Vagina (tissue), 2 donors: ENCODE data around the gene ZNF474.

Source experiments
- POLR2A ChIP-seq, 2 donors: fragments of 450-650 bp; IDR thresholded peaks; one replicate each; pipeline ENCODE4 v1.6.1; 2017; ENCODE audit warnings: antibody characterized with exemption in 2 of 2, mild to moderate bottlenecking in 2 of 2, moderate library complexity in 2 of 2
- TF ChIP-seq, protein P1 (sequence below), 3 experiments: fragments of 450-650 bp in 2 of 3; fragments of 200-600 bp in 1 of 3; sonication (generic) in 1 of 3; IDR thresholded peaks; one replicate each; pipeline ENCODE4 v1.5.1; 2017 to 2019; ENCODE audit warnings: antibody characterized with exemption in 3 of 3, mild to moderate bottlenecking in 2 of 3, moderate library complexity in 2 of 3

DNA sequence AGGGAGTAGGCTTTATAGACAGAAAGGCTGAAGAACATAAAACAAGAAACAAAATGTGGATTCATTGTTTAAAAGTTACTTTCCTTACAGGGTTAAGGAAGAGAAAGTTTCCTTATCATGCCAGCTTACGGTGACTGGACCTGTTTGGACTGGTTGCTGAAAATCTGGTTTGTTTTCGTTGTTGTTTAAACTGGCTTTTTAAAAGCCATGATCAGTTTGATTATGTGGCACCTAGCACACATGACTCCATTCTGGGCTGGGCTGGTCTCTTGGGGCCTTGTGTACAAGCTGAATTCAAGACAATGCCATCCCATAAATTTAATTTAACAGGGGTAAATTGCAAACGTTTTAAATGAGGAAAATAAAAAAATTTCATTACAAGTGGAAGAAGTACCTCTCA lies 18.4 kb upstream of the ZNF474 start:
- TF ChIP-seq, protein P1, sequence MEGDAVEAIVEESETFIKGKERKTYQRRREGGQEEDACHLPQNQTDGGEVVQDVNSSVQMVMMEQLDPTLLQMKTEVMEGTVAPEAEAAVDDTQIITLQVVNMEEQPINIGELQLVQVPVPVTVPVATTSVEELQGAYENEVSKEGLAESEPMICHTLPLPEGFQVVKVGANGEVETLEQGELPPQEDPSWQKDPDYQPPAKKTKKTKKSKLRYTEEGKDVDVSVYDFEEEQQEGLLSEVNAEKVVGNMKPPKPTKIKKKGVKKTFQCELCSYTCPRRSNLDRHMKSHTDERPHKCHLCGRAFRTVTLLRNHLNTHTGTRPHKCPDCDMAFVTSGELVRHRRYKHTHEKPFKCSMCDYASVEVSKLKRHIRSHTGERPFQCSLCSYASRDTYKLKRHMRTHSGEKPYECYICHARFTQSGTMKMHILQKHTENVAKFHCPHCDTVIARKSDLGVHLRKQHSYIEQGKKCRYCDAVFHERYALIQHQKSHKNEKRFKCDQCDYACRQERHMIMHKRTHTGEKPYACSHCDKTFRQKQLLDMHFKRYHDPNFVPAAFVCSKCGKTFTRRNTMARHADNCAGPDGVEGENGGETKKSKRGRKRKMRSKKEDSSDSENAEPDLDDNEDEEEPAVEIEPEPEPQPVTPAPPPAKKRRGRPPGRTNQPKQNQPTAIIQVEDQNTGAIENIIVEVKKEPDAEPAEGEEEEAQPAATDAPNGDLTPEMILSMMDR (IDR thresholded peaks at IDR 0.05) = no peak
- no peak for TF ChIP-seq POLR2A (IDR thresholded peaks at IDR 0.05)
